NCI-H2196 (cell line): ENCODE measurements around the gene GABRD.

ENCODE experiments used
- DNase-seq: peaks from one replicate; lab custom pipeline; 2025; ENCODE audit not compliant: unreplicated experiment; lab: John Stamatoyannopoulos, UW

Gene GABRD

DNA sequence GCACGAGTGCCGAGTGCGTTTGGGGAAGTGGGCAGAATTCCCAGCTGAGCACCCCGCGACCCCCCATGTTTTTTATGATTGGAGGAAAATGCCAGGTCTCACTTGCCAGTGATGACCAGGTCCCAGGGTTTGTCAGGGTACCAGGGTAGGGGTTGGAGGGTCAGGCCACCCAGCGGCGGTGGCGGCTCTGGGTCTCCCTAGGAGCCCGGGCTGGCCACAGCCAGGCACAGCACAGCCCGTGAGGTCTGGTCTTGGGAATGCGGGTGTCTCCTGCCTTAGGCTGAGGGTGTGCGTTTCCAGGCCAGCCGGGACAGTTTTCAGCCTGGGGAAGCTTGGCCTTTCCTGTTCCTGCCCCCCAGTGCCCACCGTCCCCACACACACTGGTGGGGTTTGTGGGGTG is 53.7 kb downstream of the GABRD start:
- DNase-seq: no peak

DNA sequence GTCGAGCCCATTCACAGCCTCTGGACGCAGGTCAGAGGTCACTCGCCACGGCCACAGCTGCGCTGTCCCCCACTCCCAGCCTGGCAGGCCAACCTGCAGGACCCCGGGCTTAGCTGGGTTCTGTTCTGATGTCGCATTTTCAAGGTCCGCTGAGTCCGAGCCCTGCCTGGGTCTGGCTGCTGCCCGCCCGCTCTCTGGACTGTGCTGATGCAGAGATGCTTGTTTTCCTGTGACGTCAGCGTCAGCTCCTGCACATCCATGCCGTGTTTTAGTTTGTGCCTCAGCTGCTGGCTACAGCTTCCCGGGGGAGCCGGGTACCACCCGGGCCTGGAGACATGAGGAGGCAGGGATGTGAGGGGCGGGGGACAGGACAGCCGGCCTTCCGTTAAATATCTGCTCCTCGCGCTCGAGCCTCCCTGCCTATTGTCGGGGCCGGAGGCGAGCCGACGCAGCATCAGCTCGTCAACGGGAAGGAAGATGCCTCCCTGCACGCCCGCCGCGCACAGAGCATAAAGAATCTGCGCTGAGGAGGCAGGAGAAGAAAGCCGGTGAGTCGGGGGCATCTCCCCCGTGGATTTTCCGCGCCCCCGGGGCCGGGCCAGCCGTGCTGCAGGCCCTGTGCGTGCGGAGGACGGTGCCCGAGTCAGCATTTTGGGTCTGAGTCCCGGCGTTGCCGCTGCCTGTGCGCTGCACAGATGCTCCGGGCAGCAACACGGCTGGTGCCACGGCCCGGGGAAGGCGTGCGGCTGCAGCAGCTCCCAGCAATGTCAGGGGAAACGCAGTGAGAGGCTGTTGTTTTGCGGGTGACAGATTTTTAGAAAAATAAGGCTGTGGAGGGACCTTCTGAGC is 54.5 kb downstream of the GABRD start:
- no peak for DNase-seq

DNA sequence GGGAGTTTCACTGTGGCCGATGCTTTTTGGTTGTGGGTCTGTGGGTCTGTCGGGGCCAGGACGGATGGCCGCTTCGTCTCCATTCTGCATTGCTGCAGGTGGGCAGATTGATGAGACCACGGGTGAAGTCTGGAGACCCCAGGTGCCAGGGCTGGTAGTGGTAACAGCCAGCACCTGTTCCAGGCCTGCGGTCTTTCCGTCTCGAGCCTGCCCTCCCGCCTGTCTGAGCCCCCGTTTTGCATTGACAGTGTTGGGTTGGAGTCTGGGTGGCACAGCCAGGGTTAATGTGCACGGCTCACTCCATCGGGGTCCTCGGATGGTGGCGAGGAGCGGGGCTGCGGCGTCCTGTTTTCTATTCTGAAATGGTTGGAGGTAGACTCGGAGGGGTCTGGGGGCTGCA is 55.3 kb downstream of the GABRD start:
- DNase-seq: no peak

DNA sequence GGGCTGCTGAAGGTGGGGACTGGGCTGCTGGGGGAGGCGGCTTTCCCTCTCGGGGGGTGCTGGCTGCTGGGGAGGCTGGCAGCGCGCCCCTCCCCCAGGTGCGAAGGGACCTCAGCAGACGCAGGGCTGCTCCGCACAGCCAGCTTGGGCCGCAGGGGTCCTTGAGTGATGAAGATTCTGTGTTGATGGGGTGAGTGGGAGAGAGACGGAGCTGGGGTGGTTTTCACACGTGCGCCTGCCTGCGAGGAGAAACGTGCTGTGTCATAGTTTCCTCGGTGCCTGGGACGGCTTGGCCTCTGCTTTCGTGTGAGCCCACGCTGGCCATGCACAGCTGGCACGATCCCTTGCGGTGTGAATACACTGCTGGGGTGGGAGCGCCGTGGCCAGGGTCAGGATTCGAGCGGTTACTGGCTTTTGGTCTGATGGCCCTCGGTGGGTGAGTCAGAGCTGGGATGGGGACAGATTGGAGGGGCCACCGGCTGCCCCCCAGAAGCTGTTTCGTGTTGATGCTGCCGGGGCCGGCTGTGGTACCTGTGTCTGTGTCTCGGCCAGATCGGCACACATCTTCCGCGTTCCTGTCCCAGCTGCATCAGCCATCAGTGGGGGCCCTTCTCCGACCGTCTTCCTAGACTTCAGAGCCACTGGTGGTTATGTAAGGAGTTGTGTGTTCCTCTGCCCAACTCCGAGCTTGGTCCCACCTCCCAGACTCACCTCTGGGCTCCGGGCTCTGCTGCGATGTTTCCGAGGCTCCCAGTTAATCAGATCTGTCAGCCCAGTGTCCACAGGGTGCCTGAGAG is 56.0 kb downstream of the GABRD start:
- no peak for DNase-seq

DNA sequence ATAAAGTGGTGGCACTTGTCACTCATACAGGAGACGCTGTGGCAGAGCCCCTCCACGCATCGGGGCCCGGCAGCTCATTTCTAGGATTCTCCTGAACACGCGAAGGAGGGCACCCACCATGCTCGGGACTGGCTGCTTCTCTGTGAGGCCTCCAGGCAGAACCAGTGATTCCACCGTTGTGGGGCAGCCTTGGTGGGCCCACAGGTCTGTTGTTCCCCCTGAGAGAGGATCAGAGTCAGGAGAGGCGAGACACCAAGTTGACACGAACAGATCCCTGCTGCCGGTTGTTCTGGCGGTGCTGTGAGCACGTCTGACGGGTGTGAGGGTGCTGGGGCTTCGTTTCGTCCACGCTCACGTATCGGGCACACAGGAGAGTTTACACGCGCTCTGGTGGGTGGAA is 57.7 kb downstream of the GABRD start:
- DNase-seq: no peak

DNA sequence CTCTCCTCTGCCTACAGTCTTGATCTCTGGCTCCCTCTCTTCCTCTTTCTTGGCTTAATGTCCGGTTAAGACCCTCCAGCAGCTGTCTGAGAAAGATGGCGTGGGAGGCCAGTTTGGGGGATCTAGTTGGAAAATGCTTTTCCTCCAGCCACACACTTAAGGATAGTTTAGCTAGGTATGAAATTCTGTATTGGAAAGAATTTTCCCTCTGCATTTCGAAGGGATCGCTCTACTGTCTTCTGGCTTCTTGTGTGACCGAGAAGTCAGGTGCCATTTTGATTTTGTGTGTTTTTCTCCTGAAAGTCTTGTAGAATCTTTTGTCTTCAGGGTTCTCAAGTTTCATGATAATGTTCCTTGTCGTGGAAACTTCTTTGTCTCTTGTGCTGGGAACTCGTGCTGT is 59.0 kb downstream of the GABRD start:
- no peak for DNase-seq

DNA sequence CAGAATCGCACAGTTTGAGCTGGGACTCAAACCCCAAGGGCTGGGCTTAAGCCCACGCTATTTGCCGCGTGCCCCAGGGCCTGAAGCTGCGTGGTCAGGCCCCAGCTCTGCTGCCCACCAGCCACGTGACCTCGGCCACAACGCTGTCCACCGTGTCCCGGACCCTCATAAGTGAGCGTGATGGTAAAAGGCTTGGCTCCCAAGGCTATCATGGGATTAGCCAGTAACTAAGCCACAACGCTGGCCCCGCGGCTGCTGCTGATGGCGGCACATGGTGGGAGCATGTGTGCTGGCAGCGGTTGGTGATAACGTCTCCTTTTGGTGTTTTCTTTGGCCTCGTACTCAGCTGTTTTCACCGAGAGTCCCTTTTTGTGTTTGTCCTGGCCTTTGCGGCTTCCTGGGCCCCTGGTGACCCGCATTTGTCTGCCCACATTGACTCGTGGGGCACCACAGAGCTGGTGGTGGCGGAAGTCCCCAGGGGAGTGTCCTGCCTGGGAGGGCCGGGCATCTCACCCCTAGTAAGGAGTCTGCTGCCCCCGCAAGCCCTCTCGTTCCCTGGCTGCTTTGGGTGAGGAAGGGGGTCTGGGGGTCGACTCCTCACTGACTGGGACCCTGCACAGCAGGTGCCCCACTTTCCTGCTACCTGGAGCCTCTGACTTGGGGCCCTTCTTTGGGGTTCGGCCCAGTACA is 60.4 kb downstream of the GABRD start:
- DNase-seq: no peak

DNA sequence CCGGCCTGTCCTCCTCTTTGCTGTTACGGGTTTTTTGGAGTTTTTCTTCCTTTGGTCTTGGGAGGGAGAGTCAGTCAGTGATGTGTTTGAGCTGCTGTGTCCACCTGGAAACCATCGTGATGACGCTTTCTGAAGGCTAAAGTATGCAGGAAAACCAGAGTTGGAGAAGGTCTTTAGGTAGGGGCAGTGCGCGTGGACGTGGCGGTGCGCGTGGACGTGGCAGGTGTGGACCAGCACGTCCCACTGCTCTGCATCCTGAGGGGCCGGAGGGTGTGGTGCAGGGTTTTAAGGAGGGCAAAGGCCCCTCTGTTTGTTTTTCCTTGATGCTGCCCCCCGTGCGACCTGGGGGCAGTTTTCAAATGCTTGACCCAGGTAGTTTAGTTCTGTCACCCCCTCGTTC is 61.0 kb downstream of the GABRD start:
- DNase-seq: no peak
